ENCODE data around the gene BPIFB2. TPM values are rescaled to one million over a fixed set of nuclear protein-coding genes. Genes with fewer than 3 reads are reported as not detected.

The BPIFB2 gene
- total and polyA plus RNA-seq, 11 donors, result not detected

- Histone ChIP-seq H3K4me1 (no peaks in the 10 kb centered on the region), H3K27me3 (peaks cover 0 to 12% (median 0%) of the 10 kb centered on the region in 9 donors), H3K9me3 (no peaks in the 10 kb centered on the region), H3K4me3 (no peak overlapping the region), H3K36me3 (no peaks in the 10 kb centered on the region), H3K27ac (no peak overlapping the region)
- no peak for TF ChIP-seq CTCF (IDR thresholded peaks at IDR 0.05)
- TF ChIP-seq POLR2A (IDR thresholded peaks at IDR 0.05), result no peak
- DNase-seq, result no peak
- WGBS, 4 donors, result 80 to 88% (median 83%) methylated on average over 2 of the region's 2 CpGs
- ATAC-seq, result no peak
- intact Hi-C loops (cut with DNase I), result no loop called here
These were observed 65.3 kb downstream of the BPIFB2 start for GRCh38 chr20:33072813-33073212.

Other genes with a start within 250 kb of the BPIFB2 start
- 1 to 10 TPM in 1 of 9 donors, under 1 TPM in 8; 0.19 to 1.2 (median 0.50) TPM for gene DNMT3B, start 245.3 kb upstream of the BPIFB2 start, total RNA-seq
- gene DNMT3B, start 245.3 kb upstream of the BPIFB2 start, polyA plus RNA-seq, result under 1 TPM; 0.43 to 0.69 TPM
- gene MAPRE1, start 187.8 kb upstream of the BPIFB2 start, total RNA-seq, result 10 to 100 TPM; 44.8 to 90.2 (median 72.2) TPM
- 10 to 100 TPM; 22.7 to 75.3 TPM for gene MAPRE1, start 187.8 kb upstream of the BPIFB2 start, polyA plus RNA-seq
- gene EFCAB8, start 148.8 kb upstream of the BPIFB2 start, total RNA-seq, result under 1 TPM in 2 of 9 donors, not detected in 7; 0.08 to 0.29 TPM
- gene EFCAB8, start 148.8 kb upstream of the BPIFB2 start, polyA plus RNA-seq, result under 1 TPM in 1 of 2 donors, not detected in 1; 0.03 TPM
- gene SUN5, start 3.3 kb upstream of the BPIFB2 start, total RNA-seq, result not detected
- not detected for gene SUN5, start 3.3 kb upstream of the BPIFB2 start, polyA plus RNA-seq
- not detected for gene BPIFB6, start 23.9 kb downstream of the BPIFB2 start, total RNA-seq
- gene BPIFB6, start 23.9 kb downstream of the BPIFB2 start, polyA plus RNA-seq, result not detected
- not detected for gene BPIFB3, start 46.2 kb downstream of the BPIFB2 start, total RNA-seq
- gene BPIFB3, start 46.2 kb downstream of the BPIFB2 start, polyA plus RNA-seq, result not detected
- not detected for gene BPIFB4, start 71.9 kb downstream of the BPIFB2 start, total RNA-seq
- not detected for gene BPIFB4, start 71.9 kb downstream of the BPIFB2 start, polyA plus RNA-seq
- gene BPIFA2, start 160.5 kb downstream of the BPIFB2 start, total RNA-seq, result not detected
- not detected for gene BPIFA2, start 160.5 kb downstream of the BPIFB2 start, polyA plus RNA-seq
- gene BPIFA3, start 209.6 kb downstream of the BPIFB2 start, total RNA-seq, result not detected
- gene BPIFA3, start 209.6 kb downstream of the BPIFB2 start, polyA plus RNA-seq, result not detected
- gene BPIFA1, start 228.3 kb downstream of the BPIFB2 start, total RNA-seq, result not detected
- gene BPIFA1, start 228.3 kb downstream of the BPIFB2 start, polyA plus RNA-seq, result not detected

Data from heart left ventricle (tissue), 16 donors.